ENCODE data around the gene HOXB1. TPM values are rescaled to one million over a fixed set of nuclear protein-coding genes. Genes with fewer than 3 reads are reported as not detected.

HOXB1 gene
- total and polyA plus RNA-seq, 2 experiments from 2014 or later = not detected

DNA sequence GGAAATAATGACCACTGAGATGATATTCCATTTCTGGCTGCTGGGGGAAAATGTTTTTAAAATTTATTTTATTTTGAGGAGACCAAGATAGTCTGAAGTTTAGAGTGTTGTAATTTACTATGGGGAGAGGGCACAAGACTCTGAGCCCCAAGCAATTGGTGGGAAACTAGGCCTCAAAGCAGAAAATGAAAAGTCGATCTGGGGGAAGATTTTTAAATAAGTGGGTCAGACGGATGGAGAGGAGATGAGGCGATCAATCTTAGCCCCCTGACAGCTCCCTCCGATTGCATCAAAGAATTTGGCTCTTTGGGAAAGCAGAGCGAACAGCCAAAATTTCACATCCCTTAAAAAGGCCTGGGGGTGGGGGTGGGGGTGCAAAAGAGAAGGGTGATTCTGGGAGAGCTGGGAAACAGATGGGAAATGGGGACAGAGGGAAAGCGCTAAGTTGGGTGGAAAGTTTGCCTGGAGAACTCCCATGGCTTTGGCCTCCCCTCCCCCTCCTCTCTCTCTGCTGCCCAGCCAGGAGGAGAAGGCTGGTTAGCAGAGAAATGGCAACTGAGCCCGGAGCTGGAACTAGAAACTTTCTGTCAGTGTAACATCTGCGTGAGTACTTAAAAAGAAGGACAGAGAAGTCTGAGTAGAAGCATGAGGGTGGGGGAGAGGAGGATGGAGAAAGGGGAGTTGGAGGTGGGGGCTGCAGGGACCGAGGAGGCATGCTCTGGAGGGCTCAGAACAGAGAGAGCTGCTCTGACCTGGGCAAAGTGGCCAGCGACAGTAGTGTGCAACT is 15.5 kb upstream of the HOXB1 start:
- Mint-ChIP-seq H3K27ac (no peak overlapping the region), H3K36me3 (ENCODE audit: low read depth) (peaks cover 4% of the 10 kb centered on the region; the same call in 1 of the 3 replicates)
- no peak overlapping the region for H2AFZ ChIP-seq

DNA sequence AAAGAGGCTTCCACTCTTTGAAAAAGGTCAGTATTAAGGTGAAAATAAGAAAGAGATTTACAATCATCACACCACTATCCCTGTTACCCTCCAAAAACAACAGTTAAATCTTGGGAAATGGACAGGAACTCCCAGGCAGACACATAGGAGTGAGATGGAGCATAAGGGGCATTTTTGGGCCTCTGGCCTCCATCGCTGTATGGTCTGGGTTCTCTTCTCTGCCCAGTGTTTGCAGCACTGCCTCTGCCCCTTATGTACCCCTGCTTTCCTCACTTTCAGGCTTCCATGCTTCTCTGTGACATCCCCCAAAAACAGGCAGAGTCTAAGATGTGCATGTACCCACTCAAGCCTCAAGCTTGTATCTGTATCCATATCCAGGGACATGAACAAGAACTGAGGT is 14.7 kb upstream of the HOXB1 start:
- Histone ChIP-seq H3K9me2 (ENCODE audit: insufficient read depth) (no peaks in the 10 kb centered on the region), H3F3A (replicated peaks; ENCODE audit: low read depth) (peaks cover 33% of the 10 kb centered on the region), H3K79me2 (replicated peaks; ENCODE audit: insufficient read depth) (no peaks in the 10 kb centered on the region), H3K4me2 (peak overlapping the region; percentile 74), H3K4me3 (no peak overlapping the region), H3K36me3 (ENCODE audit: insufficient read depth) (no peaks in the 10 kb centered on the region; the same call in 1 of the 2 replicates), H2AFZ (no peak overlapping the region), H3K27me3 (ENCODE audit: insufficient read depth) (peaks cover 100% of the 10 kb centered on the region), H3K27ac (ENCODE audit: low read depth) (no peak overlapping the region), H3K4me1 (ENCODE audit: insufficient read depth) (peaks cover 89% of the 10 kb centered on the region), H4K20me1 (replicated peaks; ENCODE audit: insufficient read depth) (peaks cover 18% of the 10 kb centered on the region)
- TF ChIP-seq, protein P1, sequence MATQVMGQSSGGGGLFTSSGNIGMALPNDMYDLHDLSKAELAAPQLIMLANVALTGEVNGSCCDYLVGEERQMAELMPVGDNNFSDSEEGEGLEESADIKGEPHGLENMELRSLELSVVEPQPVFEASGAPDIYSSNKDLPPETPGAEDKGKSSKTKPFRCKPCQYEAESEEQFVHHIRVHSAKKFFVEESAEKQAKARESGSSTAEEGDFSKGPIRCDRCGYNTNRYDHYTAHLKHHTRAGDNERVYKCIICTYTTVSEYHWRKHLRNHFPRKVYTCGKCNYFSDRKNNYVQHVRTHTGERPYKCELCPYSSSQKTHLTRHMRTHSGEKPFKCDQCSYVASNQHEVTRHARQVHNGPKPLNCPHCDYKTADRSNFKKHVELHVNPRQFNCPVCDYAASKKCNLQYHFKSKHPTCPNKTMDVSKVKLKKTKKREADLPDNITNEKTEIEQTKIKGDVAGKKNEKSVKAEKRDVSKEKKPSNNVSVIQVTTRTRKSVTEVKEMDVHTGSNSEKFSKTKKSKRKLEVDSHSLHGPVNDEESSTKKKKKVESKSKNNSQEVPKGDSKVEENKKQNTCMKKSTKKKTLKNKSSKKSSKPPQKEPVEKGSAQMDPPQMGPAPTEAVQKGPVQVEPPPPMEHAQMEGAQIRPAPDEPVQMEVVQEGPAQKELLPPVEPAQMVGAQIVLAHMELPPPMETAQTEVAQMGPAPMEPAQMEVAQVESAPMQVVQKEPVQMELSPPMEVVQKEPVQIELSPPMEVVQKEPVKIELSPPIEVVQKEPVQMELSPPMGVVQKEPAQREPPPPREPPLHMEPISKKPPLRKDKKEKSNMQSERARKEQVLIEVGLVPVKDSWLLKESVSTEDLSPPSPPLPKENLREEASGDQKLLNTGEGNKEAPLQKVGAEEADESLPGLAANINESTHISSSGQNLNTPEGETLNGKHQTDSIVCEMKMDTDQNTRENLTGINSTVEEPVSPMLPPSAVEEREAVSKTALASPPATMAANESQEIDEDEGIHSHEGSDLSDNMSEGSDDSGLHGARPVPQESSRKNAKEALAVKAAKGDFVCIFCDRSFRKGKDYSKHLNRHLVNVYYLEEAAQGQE (IDR thresholded peaks at IDR 0.05; ENCODE audit: unreplicated experiment) = no peak
- TF ChIP-seq ZNF331 (CRISPR knock-in tag; IDR thresholded peaks at IDR 0.05; ENCODE audit: low read depth) (no peak), NANOG (IDR thresholded peaks at IDR 0.05; ENCODE audit: borderline replicate concordance) (no peak), STAT1 (IDR thresholded peaks at IDR 0.05; ENCODE audit: unreplicated experiment) (no peak), EZH2phosphoT487 (IDR thresholded peaks at IDR 0.05; ENCODE audit: unreplicated experiment) (no peak), POLR2AphosphoS5 (IDR thresholded peaks at IDR 0.05; ENCODE audit: low read depth) (no peak)
- TF ChIP-seq, protein P2, sequence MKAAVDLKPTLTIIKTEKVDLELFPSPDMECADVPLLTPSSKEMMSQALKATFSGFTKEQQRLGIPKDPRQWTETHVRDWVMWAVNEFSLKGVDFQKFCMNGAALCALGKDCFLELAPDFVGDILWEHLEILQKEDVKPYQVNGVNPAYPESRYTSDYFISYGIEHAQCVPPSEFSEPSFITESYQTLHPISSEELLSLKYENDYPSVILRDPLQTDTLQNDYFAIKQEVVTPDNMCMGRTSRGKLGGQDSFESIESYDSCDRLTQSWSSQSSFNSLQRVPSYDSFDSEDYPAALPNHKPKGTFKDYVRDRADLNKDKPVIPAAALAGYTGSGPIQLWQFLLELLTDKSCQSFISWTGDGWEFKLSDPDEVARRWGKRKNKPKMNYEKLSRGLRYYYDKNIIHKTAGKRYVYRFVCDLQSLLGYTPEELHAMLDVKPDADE (IDR thresholded peaks at IDR 0.05) = no peak
- Mint-ChIP-seq H3K36me3 (ENCODE audit: low read depth) (peaks cover 4% of the 10 kb centered on the region; the same call in 1 of the 3 replicates), H3K9me3 (peaks cover 3% of the 10 kb centered on the region), H3K27me3 (ENCODE audit: insufficient read depth, low read depth, poor library complexity) (peaks cover 98% of the 10 kb centered on the region), H3K4me1 (peaks cover 69% of the 10 kb centered on the region), H3K27ac (no peak overlapping the region), H3K4me3 (peak overlapping the region; percentile 55; the same call in 1 of the 3 replicates)
- DNase-seq (ENCODE audit: low spot score) = no peak
- ATAC-seq = no peak

More for the DNA sequence above, 15.5 kb upstream of the HOXB1 start:
- TF ChIP-seq EZH2 (IDR thresholded peaks at IDR 0.05; ENCODE audit: low read depth, unreplicated experiment) = peak; percentile 64
- no peak for TF ChIP-seq POLR2AphosphoS5 (IDR thresholded peaks at IDR 0.05; ENCODE audit: low read depth)
- H4K20me1 ChIP-seq (replicated peaks; ENCODE audit: insufficient read depth) = peaks cover 18% of the 10 kb centered on the region
- DNase-seq (ENCODE audit: low spot score) (peak; percentile 80), ATAC-seq (peak; percentile 1; the same call in 1 of the 3 replicates)
- H3K36me3 ChIP-seq (ENCODE audit: insufficient read depth) = no peaks in the 10 kb centered on the region
- peak overlapping the region; percentile 37 for H3K4me3 ChIP-seq
- H3K9me2 ChIP-seq (ENCODE audit: insufficient read depth) = no peaks in the 10 kb centered on the region
- H3K27me3 Mint-ChIP-seq (ENCODE audit: insufficient read depth, low read depth, poor library complexity) = peaks cover 99% of the 10 kb centered on the region
- peaks cover 100% of the 10 kb centered on the region for H3K27me3 ChIP-seq (ENCODE audit: insufficient read depth)
- no peak overlapping the region for H3K27ac ChIP-seq (ENCODE audit: low read depth)
- H3K4me1 ChIP-seq (ENCODE audit: insufficient read depth) = peaks cover 85% of the 10 kb centered on the region
- peaks cover 67% of the 10 kb centered on the region for H3K4me1 Mint-ChIP-seq
- H3K4me3 Mint-ChIP-seq = peak overlapping the region; percentile 3; the same call in 2 of the 3 replicates
- H3F3A ChIP-seq (replicated peaks; ENCODE audit: low read depth) = peaks cover 33% of the 10 kb centered on the region
- peaks cover 3% of the 10 kb centered on the region for H3K9me3 Mint-ChIP-seq
- no peaks in the 10 kb centered on the region for H3K79me2 ChIP-seq (replicated peaks; ENCODE audit: insufficient read depth)
- peak overlapping the region; percentile 61 for H3K4me2 ChIP-seq

Data from GM23338 (cell line).